K562 (cell line): ENCODE results near the gene BRF1. TPM values are rescaled to one million over a fixed set of nuclear protein-coding genes. Genes with fewer than 3 reads are reported as not detected.

ENCODE experiments used
- ATAC-seq: fragments of 200-7000 bp; cut with Tn5 transposase; 3 replicates; pipeline ENCODE4 v1.9.1; 2020; ENCODE audit warnings: moderate library complexity
- BruUV-seq: library from RNA; stranded (reverse); fragments of 400-500 nt; replicated peaks from 2 replicates; lab custom pipeline; 2021; lab: Mats Ljungman, UMichigan
- CTCF ChIA-PET: fragments of 300-600 bp; formaldehyde crosslinking; extraction: SDS; loops from one replicate; lab custom pipeline; 2021; ENCODE audit warnings: low intra/inter-chr PET ratio; lab: Yijun Ruan, JAX
- POLR2A ChIA-PET: fragments of 300-600, 350-650 bp; sonication (Branson Sonifier 250); formaldehyde crosslinking; extraction: SDS; loops from one replicate; lab custom pipeline; 2021; ENCODE audit warnings: antibody characterized with exemption, inconsistent platforms; lab: Yijun Ruan, JAX
- DNase-seq, 4 experiments: peaks; one replicate each; pipeline versions ENCODE4 v3.0.0 to v3.0.0-alpha.2; 2011 to 2018; ENCODE audit warnings: low spot score in 3 of 4, mixed read lengths in 3 of 4; ENCODE audit errors: extremely low read depth in 1 of 4
- FAIRE-seq: peaks from 2 replicates; lab custom pipeline; 2011; peaks lifted over from hg19 to GRCh38; lab: Jason Lieb, UNC
- H2AFZ ChIP-seq: 2 replicates; pipeline ENCODE4 v1.6.0; 2011; ENCODE audit warnings: low read depth, low read length, control low read depth, inconsistent platforms
- H3K27ac ChIP-seq: fragments of 200-600 bp; 3 replicates; pipeline ENCODE4 v1.8.0; 2011; ENCODE audit warnings: low read depth, mild to moderate bottlenecking, control low read depth, inconsistent platforms, low read length, moderate library complexity, mixed read lengths; ENCODE audit errors: extremely low read depth
- H3K27me3 ChIP-seq, 2 experiments: fragments of 300-600 bp in 1 of 2; 2 replicates in 1 of 2; 3 replicates in 1 of 2; pipeline versions ENCODE4 v1.6.0 to v1.8.0; 2011; ENCODE audit warnings: inconsistent platforms in 2 of 2, low read length in 2 of 2, mild to moderate bottlenecking in 1 of 2, mixed read lengths in 1 of 2, moderate library complexity in 1 of 2; ENCODE audit not compliant: control insufficient read depth in 2 of 2, insufficient read depth in 2 of 2
- H3K36me3 ChIP-seq: fragments of 300-600 bp; 3 replicates; pipeline ENCODE4 v1.8.0; 2011; ENCODE audit warnings: mild to moderate bottlenecking, low read length, inconsistent platforms; ENCODE audit not compliant: control insufficient read depth, insufficient read depth
- H3K4me1 ChIP-seq, 2 experiments: fragments of 200-600 bp in 1 of 2; replicated peaks in 1 of 2; 2 replicates in 1 of 2; 3 replicates in 1 of 2; pipeline versions ENCODE4 v1.5.1 to v1.8.0; 2011; ENCODE audit warnings: inconsistent platforms in 2 of 2, low read length in 2 of 2, mild to moderate bottlenecking in 1 of 2, mixed read lengths in 1 of 2, moderate library complexity in 1 of 2; ENCODE audit not compliant: control insufficient read depth in 2 of 2, insufficient read depth in 2 of 2
- H3K4me2 ChIP-seq: 2 replicates; pipeline ENCODE4 v1.6.1; 2011; ENCODE audit warnings: low read length, control low read depth, inconsistent platforms, mixed read lengths; ENCODE audit not compliant: insufficient read depth
- H3K4me3 ChIP-seq: fragments of 200-600 bp; sonication (generic), shearing (Covaris generic); 2 replicates; pipeline ENCODE4 v1.5.1; 2016; ENCODE audit warnings: control low read depth, inconsistent platforms
- H3K79me2 ChIP-seq: fragments of 200-600 bp; 3 replicates; pipeline ENCODE4 v1.8.0; 2011; ENCODE audit warnings: low read length, inconsistent platforms; ENCODE audit not compliant: control insufficient read depth, insufficient read depth
- H3K9ac ChIP-seq, 2 experiments: 2 replicates each; pipeline versions ENCODE4 v1.6.0 to v1.6.1; 2011; ENCODE audit warnings: low read depth in 2 of 2, low read length in 2 of 2, control low read depth in 1 of 2, inconsistent platforms in 1 of 2, mild to moderate bottlenecking in 1 of 2, mixed read lengths in 1 of 2; ENCODE audit not compliant: insufficient read depth in 1 of 2
- H3K9me1 ChIP-seq: one replicate; pipeline ENCODE4 v1.6.0; 2011; ENCODE audit warnings: inconsistent platforms, mild to moderate bottlenecking, low read length, moderate library complexity; ENCODE audit not compliant: control insufficient read depth, insufficient read depth
- H3K9me3 ChIP-seq: replicated peaks from 2 replicates; pipeline ENCODE4 v1.5.1; 2011; ENCODE audit warnings: low read depth, low read length, inconsistent platforms; ENCODE audit not compliant: control insufficient read depth, insufficient read depth
- H4K20me1 ChIP-seq: replicated peaks from 2 replicates; pipeline ENCODE4 v1.6.1; 2011; ENCODE audit warnings: low read length, inconsistent platforms, mixed read lengths; ENCODE audit not compliant: control insufficient read depth, insufficient read depth
- CHD4 ChIP-seq: fragments of 200-600 bp; sonication (generic); IDR thresholded peaks from 3 replicates; pipeline ENCODE4 v1.6.1; 2012; ENCODE audit warnings: low read depth, mild to moderate bottlenecking, mixed read lengths, low read length, inconsistent platforms; ENCODE audit not compliant: insufficient read depth, insufficient replicate concordance, poor library complexity, severe bottlenecking
- HNRNPLL ChIP-seq: fragments of 200-400 bp; formaldehyde crosslinking; IDR thresholded peaks from 2 replicates; pipeline ENCODE4 v1.6.1; 2017; ENCODE audit warnings: low read length, low read depth, mild to moderate bottlenecking; ENCODE audit not compliant: poor library complexity, severe bottlenecking
- KLF6 ChIP-seq: fragments of 250-450 bp; sonication (Bioruptor Pico); IDR thresholded peaks from 2 replicates; pipeline ENCODE4 v1.4.0; 2020; ENCODE audit warnings: mild to moderate bottlenecking, moderate library complexity, borderline replicate concordance
- NUFIP1 ChIP-seq: fragments of 450-650 bp; IDR thresholded peaks from 2 replicates; pipeline ENCODE4 v1.6.1; 2018; ENCODE audit not compliant: partially characterized antibody
- RFX5 ChIP-seq: IDR thresholded peaks from 2 replicates; pipeline ENCODE4 v1.6.1; 2011; ENCODE audit warnings: low read depth, mild to moderate bottlenecking, improper control_type of control experiment, low read length
- RREB1 ChIP-seq: fragments of 250-450 bp; sonication (Bioruptor Pico); IDR thresholded peaks from 2 replicates; pipeline ENCODE4 v1.4.0; 2020
- STAG1 ChIP-seq: sonication (generic); formaldehyde crosslinking; IDR thresholded peaks from 2 replicates; pipeline ENCODE4 v1.5.0; 2020; ENCODE audit warnings: missing genetic modification reagents, borderline replicate concordance
- TAF15 ChIP-seq: fragments of 200-400 bp; formaldehyde crosslinking; IDR thresholded peaks from 2 replicates; pipeline ENCODE4 v1.6.1; 2017; ENCODE audit warnings: mild to moderate bottlenecking, low read depth, low read length, moderate library complexity
- ZBTB17 ChIP-seq: fragments of 450-650 bp; formaldehyde crosslinking; IDR thresholded peaks from 2 replicates; pipeline ENCODE4 v1.4.0; 2020; ENCODE audit warnings: mild to moderate bottlenecking
- ZNF140 ChIP-seq: fragments of 250-450 bp; sonication (Bioruptor Pico); IDR thresholded peaks from 2 replicates; pipeline ENCODE4 v1.8.0; 2021; ENCODE audit warnings: moderate library complexity, mild to moderate bottlenecking, inconsistent platforms
- WGBS: fragments of 100-300 bp; shearing (Covaris generic); methylation state at CpG from one replicate; pipeline ENCODE4 v1.1.6; 2016; ENCODE audit warnings: low coverage, mixed read lengths; ENCODE audit not compliant: insufficient coverage; ENCODE audit errors: missing lambda C conversion rate; 5-methylcytosine and 5-hydroxymethylcytosine counted together
- in situ Hi-C: fragments of 300-500 bp; cut with MboI; formaldehyde crosslinking; loops from 4 replicates; pipeline ENCODE4 v1.15.0; 2018; ENCODE audit warnings: inconsistent platforms, mixed read lengths
- intact Hi-C: fragments of 100-400 bp; cut with micrococcal nuclease; formaldehyde crosslinking; loops from 2 replicates; pipeline ENCODE4 v1.14.2; 2022
- polyA plus RNA-seq, 8 experiments: library from polyadenylated mRNA; depleted of rRNA in 4 of 8; stranded (reverse) in 5 of 8; unstranded in 3 of 8; fragments of >200 nt; fragmentation: Nextera tagmentation in 2 of 8; fragmentation: Illumina TruSeq in 1 of 8; extraction: Ambion mirVana in 2 of 8; extraction: Trizol in 1 of 8; gene quantifications; 2 replicates each; pipeline versions ENCODE4 v1.2.1 to v1.2.3, GENCODE V29; 2011 to 2014; ENCODE audit warnings: inconsistent platforms in 1 of 8, missing spikeins in 1 of 8
- total RNA-seq, 7 experiments: library from RNA; depleted of rRNA in 6 of 7; stranded (reverse); fragments of >200 nt in 6 of 7; fragmentation: Illumina TruSeq in 2 of 7; extraction: Trizol in 2 of 7; gene quantifications; 2 replicates each; pipeline versions ENCODE4 v1.2.1 to v1.2.3, GENCODE V29; 2011 to 2021; ENCODE audit warnings: low replicate concordance in 1 of 7
- TF ChIP-seq, protein P1 (sequence below): sonication (generic); formaldehyde crosslinking; IDR thresholded peaks from 2 replicates; pipeline ENCODE4 v1.8.1; 2022; ENCODE audit warnings: missing genetic modification reagents
- TF ChIP-seq, protein P2 (sequence below): sonication (generic); formaldehyde crosslinking; IDR thresholded peaks from 2 replicates; pipeline ENCODE4 v1.8.0; 2022; ENCODE audit warnings: mild to moderate bottlenecking, missing genetic modification reagents, borderline replicate concordance

BRF1 gene
- total and polyA plus RNA-seq, 9 of the 15 experiments (the other 6 are each of a cell fraction or from before 2014, with no cell fraction given), result 0.14 to 24.6 (median 8.2) TPM

DNA sequence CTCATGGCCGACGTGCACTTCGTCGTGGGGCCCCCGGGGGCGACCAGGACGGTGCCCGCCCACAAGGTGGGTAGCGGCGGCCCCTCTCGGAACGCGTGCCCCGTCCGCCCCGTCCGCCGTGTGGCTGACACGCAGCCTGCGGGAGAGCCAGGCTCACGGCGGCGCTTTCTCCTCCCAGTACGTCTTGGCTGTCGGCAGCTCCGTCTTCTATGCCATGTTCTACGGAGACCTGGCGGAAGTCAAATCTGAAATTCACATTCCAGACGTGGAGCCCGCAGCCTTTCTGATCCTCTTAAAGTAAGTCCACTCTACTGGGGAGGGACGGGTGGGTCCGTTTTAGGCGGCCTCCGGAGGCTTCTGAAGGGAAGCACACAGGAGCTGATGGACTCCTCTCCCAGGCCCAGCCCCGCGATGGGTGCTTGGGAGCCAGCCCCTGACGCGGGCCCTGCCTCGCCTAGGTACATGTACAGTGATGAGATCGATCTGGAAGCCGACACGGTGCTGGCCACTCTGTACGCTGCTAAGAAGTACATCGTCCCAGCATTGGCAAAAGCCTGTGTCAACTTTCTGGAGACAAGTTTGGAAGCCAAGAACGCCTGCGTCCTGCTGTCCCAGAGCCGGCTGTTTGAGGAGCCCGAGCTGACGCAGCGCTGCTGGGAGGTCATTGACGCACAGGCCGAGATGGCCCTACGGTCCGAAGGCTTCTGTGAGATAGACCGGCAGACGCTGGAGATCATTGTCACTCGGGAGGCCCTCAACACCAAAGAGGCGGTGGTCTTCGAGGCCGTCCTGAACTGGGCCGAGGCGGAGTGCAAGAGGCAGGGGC lies 51.4 kb downstream of the BRF1 start:
- no peak overlapping the region for H3K9ac ChIP-seq
- TF ChIP-seq STAG1 (CRISPR knock-in tag), result no peak
- TF ChIP-seq, protein P1, sequence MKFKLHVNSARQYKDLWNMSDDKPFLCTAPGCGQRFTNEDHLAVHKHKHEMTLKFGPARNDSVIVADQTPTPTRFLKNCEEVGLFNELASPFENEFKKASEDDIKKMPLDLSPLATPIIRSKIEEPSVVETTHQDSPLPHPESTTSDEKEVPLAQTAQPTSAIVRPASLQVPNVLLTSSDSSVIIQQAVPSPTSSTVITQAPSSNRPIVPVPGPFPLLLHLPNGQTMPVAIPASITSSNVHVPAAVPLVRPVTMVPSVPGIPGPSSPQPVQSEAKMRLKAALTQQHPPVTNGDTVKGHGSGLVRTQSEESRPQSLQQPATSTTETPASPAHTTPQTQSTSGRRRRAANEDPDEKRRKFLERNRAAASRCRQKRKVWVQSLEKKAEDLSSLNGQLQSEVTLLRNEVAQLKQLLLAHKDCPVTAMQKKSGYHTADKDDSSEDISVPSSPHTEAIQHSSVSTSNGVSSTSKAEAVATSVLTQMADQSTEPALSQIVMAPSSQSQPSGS, result no peak
- TF ChIP-seq NUFIP1, result no peak
- no peak for TF ChIP-seq HNRNPLL
- no peak for TF ChIP-seq ZNF140 (CRISPR knock-in tag)
- no peak for TF ChIP-seq RFX5
- TF ChIP-seq TAF15, result no peak
- no peak for TF ChIP-seq RREB1
- no peak for TF ChIP-seq ZBTB17
- TF ChIP-seq, protein P2, sequence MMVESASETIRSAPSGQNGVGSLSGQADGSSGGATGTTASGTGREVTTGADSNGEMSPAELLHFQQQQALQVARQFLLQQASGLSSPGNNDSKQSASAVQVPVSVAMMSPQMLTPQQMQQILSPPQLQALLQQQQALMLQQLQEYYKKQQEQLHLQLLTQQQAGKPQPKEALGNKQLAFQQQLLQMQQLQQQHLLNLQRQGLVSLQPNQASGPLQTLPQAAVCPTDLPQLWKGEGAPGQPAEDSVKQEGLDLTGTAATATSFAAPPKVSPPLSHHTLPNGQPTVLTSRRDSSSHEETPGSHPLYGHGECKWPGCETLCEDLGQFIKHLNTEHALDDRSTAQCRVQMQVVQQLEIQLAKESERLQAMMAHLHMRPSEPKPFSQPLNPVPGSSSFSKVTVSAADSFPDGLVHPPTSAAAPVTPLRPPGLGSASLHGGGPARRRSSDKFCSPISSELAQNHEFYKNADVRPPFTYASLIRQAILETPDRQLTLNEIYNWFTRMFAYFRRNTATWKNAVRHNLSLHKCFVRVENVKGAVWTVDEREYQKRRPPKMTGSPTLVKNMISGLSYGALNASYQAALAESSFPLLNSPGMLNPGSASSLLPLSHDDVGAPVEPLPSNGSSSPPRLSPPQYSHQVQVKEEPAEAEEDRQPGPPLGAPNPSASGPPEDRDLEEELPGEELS, result no peak
- TF ChIP-seq KLF6 (CRISPR knock-in tag), result no peak
- TF ChIP-seq CHD4, result no peak

More for the DNA sequence above, 51.4 kb downstream of the BRF1 start:
- ATAC-seq, result no peak
- Histone ChIP-seq H2AFZ (no peak overlapping the region), H3K27me3 (no peaks in the 10 kb centered on the region), H3K79me2 (no peaks in the 10 kb centered on the region), H3K9me1 (no peaks in the 10 kb centered on the region), H3K9me3 (no peaks in the 10 kb centered on the region), H4K20me1 (no peaks in the 10 kb centered on the region), H3K36me3 (peaks cover 23% of the 10 kb centered on the region; the same call in 2 of the 3 replicates), H3K4me2 (no peak overlapping the region), H3K4me3 (no peak overlapping the region), H3K4me1 (no peaks in the 10 kb centered on the region), H3K27ac (no peak overlapping the region)
- CTCF ChIA-PET, result no interaction called here
- no peak for FAIRE-seq
- no peak for DNase-seq
- BruUV-seq, result no TSS peak
- in situ Hi-C loops, result no loop called here
- POLR2A ChIA-PET, result no interaction called here
- intact Hi-C loops, result no loop called here
- WGBS, result 92% methylated on average over 27 of the region's 62 CpGs
